ENCODE measurements around the gene MED8.
"Not testable (repeated sequence)": the region's sequence is repeated elsewhere in the genome, so short reads cannot be mapped to it uniquely, and the experiment has no call there.

Gene MED8

DNA sequence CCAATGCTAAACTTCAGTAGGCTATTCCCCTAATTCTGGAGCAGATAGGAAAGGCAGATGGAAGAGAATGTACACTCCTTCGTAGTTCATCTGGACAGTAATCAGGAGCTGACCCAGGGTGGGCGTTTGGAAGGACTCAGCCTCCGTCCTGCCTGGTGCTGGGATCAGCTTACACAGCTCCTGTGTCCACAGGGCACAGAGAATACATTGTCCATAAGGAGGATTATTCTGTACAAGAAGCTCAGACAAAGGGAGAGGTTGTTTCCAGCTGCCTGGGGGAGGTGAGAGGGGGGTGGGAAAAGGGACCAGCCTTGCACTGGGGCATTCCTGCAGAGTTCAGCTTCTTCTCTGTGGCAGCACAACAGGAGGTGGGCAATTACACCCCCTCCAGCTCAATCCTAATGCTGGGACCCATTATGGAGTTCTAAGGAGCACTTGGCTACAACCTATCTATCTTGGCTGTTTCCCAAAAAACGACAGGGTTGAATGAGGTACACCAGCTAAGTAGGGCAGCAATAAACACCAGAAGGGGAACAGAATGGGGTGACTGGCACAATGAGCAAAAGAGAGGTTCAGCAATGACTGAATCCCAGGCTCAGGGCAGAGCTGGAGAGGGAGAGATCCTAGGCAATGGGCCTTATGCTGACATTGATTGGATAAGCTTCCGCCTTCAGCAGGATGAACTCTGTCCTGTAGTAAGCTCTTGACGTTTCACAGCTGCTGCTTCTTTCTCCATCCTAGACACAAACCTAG, 7.4 kb downstream of the MED8 start:
- DNase-seq (ENCODE audit: low spot score) = no peak

GRCh38 chr1:43381612-43382011, 8.0 kb downstream of the MED8 start:
- no peak for DNase-seq (ENCODE audit: low spot score)

DNA sequence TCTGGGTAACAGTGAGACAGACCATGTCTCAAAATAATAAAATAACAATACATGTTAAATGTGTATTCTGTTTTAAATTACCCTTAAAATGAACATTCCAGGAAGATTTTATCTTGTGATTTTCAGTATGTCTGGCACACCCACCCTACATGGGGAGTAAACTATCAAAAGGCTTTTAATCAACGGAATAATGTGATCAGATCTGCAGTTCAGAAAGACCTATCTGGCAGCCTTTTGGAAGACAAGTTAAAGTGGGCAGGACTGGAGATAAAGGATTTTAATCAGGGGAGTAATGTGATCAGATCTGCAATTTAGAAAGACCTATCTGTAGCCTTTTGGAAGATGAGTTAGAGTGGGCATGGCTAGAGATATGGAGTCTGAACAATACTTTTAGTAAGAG, 10.1 kb downstream of the MED8 start:
- DNase-seq (ENCODE audit: low spot score) = no peak

- no peak for DNase-seq (ENCODE audit: low spot score)
Measured at GRCh38 chr1:43377831-43378230, 11.8 kb downstream of the MED8 start.

DNA sequence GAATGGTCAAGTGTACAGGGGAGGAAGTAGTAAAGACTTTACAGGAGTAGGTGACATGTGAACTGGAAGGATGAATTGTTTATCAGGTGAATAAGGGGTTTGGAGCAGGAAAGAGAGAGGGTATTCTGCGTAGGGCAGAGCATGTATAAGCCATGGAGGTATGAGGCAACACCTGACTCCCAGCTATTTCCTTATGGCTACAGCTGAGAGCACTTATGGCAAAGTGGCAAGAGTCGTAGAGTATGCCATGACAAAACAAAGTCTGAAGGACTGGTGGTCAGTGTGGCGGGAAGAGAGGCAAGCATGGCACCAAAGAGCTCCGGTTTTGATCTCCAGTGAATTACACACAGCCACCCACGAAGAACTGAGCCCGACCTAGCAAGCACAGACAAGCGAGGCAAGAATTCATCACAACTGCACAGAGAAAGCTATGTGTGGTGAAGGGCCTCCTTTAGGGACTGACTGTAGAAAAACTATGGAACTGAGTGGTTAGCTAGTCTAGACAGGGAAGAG, 12.8 kb downstream of the MED8 start:
- no peak for DNase-seq (ENCODE audit: low spot score)

GRCh38 chr1:43373066-43373940, 16.3 kb downstream of the MED8 start:
- DNase-seq (ENCODE audit: low spot score) = peak; percentile 82

DNA sequence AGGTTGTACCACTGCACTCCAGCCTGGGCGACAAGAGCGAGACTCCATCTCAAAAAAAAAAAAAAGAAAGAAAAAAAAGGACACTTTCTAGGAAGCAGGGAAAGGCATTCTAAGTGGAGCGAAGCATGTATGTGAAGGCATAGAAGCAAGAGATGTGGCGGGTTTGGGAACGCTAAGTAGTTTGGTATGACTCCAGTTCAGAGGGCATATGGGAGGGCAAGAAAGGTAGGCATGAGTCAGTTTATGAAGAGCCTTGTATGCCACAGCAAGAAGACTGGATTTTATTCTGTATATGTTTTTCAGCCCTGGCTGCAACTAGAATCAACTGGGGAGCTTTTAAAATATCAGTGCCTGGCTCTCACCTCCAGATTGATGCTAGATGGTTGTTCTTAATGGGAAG, 17.4 kb downstream of the MED8 start:
- DNase-seq (ENCODE audit: low spot score) = no peak

DNA sequence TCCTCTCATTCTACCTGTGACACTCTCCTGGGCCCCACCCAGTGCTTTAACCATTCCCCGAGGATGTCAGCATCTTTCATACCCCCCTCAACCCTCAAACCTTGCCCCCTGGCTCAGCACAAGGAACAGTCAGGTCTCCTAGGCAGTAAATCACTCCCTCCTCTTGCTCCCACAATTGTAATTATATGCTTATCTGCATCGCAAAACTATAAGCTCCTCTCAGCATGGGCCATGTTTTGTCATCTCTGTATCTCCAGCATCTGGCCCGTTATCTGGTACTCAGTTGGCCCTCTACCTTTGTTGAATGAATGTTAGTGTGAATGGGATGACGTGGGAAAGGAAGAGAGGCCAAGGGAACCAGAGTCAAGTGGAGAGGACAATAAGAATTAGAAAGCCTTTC, 19.0 kb downstream of the MED8 start:
- DNase-seq (ENCODE audit: low spot score) = no peak

DNA sequence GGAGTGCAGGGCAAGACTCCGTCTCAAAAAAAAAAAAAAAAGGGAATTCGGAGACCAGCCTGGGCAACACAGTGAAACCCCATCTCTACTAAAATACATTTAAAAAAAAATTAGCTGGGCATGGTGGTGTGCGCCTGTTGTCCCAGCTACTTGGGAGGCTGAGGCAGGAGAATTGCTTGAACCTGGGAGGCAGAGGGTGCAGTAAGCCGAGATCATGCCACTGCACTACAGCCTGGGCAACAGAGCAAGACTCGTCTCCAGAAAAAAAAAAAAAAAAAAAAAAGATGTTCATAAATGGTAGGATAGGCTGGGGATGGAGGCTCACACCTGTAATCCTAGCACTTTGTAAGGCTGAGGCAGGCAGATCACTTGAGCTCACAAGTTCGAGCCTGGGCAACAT, 19.8 kb downstream of the MED8 start:
- not testable (repeated sequence) for DNase-seq (ENCODE audit: low spot score)

DNA sequence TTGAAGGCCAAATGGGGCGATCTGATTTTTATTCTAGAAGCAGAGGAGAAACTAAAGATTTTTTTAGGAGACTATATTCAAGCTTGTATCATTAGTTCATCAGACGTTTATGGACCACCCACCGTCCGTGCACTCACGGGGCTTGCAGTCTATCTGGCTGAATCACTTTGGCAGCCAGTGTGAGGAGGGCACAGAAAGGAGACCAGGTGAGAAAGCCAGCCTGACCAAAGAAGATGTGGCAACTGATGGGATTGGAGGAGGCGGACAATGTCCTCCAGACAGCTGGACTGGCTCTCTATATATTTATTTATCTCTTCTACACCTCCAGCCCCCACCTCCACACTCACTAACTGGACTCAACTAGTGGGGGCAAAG, 21.0 kb downstream of the MED8 start:
- DNase-seq (ENCODE audit: low spot score) = no peak

- peak; percentile 97 for DNase-seq (ENCODE audit: low spot score)
Measured at GRCh38 chr1:43367904-43368645, 21.5 kb downstream of the MED8 start, which contains the start of gene ELOVL1. Gene ELOVL1, minus strand, starts transcription at chr1:43368011. Its CDS starts 2,402 bp downstream, at chr1:43365609.

GRCh38 chr1:43367026-43367903, 22.3 kb downstream of the MED8 start:
- peak; percentile 65 for DNase-seq (ENCODE audit: low spot score)

DNA sequence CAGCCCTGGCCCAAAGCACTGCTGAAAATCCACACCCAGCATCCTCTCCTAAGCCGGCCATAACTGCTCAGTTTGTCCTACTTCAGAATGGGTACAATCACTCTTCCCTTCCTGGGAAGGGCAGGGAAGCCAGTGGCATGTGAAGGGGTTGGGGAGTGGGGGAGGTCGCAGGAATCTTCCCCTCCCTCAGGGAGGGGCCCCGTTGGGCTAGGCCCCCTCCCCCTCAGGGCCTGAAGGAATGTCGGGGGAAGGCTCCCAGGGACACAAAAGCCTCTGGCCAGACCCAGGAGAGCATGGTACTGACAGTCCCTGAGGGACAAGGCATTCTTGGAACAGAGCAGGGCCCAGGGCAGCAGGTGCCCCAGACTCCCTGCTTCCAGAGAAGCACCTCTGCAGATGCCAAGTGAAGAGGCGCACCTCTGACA, 23.0 kb downstream of the MED8 start:
- DNase-seq (ENCODE audit: low spot score) = no peak

DNA sequence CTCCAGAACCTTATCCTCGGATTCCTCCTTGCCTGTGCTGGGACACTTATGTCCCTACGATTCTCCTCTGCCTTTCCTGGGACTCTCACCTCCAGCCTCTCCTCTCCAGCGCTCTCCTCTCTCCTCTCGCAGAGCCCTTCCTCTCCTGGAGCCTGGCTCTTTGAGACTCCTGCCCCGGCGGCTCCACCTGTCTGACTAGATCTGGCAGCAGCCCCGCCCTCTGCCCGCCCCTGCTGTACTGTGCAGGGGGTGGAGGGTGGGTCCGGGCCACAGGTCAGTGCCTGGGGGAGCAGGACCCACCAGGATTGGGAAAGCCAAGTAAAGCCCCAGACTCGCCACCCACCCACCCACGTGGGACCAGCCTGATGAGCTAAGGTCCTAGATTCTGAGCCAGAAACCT, 23.4 kb downstream of the MED8 start:
- DNase-seq (ENCODE audit: low spot score) = no peak

DNA sequence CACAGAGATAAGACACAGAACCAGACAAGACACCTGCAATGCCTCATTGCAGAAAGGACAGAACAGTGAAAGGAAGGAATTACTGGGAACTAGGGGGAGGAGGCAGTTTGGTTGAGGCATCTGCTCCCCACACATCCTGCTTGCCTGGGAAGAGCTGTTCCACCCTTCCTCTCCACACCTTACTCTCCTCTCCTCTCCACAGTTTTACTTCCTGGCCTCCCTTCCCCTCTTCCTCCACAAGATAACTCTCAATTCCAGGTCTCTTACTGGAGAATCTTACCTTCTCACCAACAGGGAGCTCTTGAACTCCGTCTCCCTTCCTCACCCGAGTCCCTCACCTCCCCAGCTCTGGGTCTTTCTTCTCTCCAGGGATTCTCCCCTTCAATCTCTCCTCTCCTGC, 23.9 kb downstream of the MED8 start:
- no peak for DNase-seq (ENCODE audit: low spot score)

- DNase-seq (ENCODE audit: low spot score) = no peak
Measured at GRCh38 chr1:43363935-43364525, 25.6 kb downstream of the MED8 start.

- DNase-seq (ENCODE audit: low spot score) = no peak
Measured at GRCh38 chr1:43363283-43363934, 26.2 kb downstream of the MED8 start.

DNA sequence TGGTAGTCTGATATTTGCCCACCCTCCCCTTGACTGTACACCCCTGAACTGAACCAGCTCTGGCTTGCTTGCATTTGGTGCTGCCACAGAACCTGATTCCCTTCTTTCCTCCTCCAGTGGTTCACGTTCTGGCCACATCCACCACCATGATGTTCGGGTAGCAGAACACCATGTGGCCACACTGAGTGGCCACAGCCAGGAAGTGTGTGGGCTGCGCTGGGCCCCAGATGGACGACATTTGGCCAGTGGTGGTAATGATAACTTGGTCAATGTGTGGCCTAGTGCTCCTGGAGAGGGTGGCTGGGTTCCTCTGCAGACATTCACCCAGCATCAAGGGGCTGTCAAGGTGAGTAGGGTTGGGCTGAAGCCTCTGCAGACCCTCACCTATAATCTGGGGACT, 29.0 kb downstream of the MED8 start:
- no peak for DNase-seq (ENCODE audit: low spot score)

GRCh38 chr1:43359696-43360095, 29.9 kb downstream of the MED8 start:
- DNase-seq (ENCODE audit: low spot score) = no peak

Data from AG08395 (cell line).